Osteoblast (primary cell): ENCODE data around the gene GPR25. TPM values are rescaled to one million over a fixed set of nuclear protein-coding genes. Genes with fewer than 3 reads are reported as not detected.

Experiments
- DNase-seq: peaks from one replicate; pipeline ENCODE4 v3.0.0; 2011; ENCODE audit warnings: low spot score, mixed read lengths; ENCODE audit not compliant: insufficient read length; ENCODE audit errors: missing footprints
- H2AFZ ChIP-seq: 2 replicates; pipeline ENCODE4 v1.6.0; 2011; ENCODE audit warnings: mild to moderate bottlenecking, low read length
- H3K27ac ChIP-seq: 2 replicates; pipeline ENCODE4 v1.5.1; 2011; ENCODE audit warnings: mild to moderate bottlenecking, low read depth, low read length, moderate library complexity
- H3K27me3 ChIP-seq: 2 replicates; pipeline ENCODE4 v1.6.0; 2012; ENCODE audit warnings: mild to moderate bottlenecking, control low read depth, inconsistent platforms, low read length, moderate library complexity; ENCODE audit not compliant: insufficient read depth
- H3K36me3 ChIP-seq: 2 replicates; pipeline ENCODE4 v1.5.1; 2011; ENCODE audit warnings: mild to moderate bottlenecking, low read length, control low read depth, moderate library complexity; ENCODE audit not compliant: insufficient read depth
- H3K4me1 ChIP-seq: 2 replicates; pipeline ENCODE4 v1.5.1; 2011; ENCODE audit warnings: mild to moderate bottlenecking, low read length, control low read depth, moderate library complexity; ENCODE audit not compliant: insufficient read depth
- H3K4me2 ChIP-seq: 2 replicates; pipeline ENCODE4 v1.6.0; 2011; ENCODE audit warnings: mild to moderate bottlenecking, low read length; ENCODE audit not compliant: insufficient read depth
- H3K4me3 ChIP-seq: fragments of 200-600 bp; sonication (generic); 3 replicates; pipeline ENCODE4 v1.5.1; 2012; ENCODE audit warnings: mild to moderate bottlenecking, low read length, inconsistent platforms; ENCODE audit not compliant: insufficient read depth
- H3K79me2 ChIP-seq: 2 replicates; pipeline ENCODE4 v1.6.0; 2012; ENCODE audit warnings: mild to moderate bottlenecking, low read length, control low read depth, inconsistent platforms; ENCODE audit not compliant: insufficient read depth
- H3K9me3 ChIP-seq: 2 replicates; pipeline ENCODE4 v1.5.1; 2011; ENCODE audit warnings: low read depth, low read length, control low read depth
- H4K20me1 ChIP-seq: 2 replicates; pipeline ENCODE4 v1.6.0; 2012; ENCODE audit warnings: mild to moderate bottlenecking, low read length, control low read depth; ENCODE audit not compliant: insufficient read depth
- CTCF ChIP-seq: IDR thresholded peaks from 2 replicates; pipeline ENCODE4 v1.5.1; 2011; ENCODE audit warnings: mild to moderate bottlenecking, low read depth, low read length, moderate library complexity; ENCODE audit errors: extremely low read depth
- total RNA-seq: library from RNA; depleted of rRNA; stranded (reverse); fragments of >200 nt; gene quantifications from 2 replicates; pipeline ENCODE4 v1.2.3, GENCODE V29; 2012

GPR25 gene
- total RNA-seq, 1 donor = not detected

DNA sequence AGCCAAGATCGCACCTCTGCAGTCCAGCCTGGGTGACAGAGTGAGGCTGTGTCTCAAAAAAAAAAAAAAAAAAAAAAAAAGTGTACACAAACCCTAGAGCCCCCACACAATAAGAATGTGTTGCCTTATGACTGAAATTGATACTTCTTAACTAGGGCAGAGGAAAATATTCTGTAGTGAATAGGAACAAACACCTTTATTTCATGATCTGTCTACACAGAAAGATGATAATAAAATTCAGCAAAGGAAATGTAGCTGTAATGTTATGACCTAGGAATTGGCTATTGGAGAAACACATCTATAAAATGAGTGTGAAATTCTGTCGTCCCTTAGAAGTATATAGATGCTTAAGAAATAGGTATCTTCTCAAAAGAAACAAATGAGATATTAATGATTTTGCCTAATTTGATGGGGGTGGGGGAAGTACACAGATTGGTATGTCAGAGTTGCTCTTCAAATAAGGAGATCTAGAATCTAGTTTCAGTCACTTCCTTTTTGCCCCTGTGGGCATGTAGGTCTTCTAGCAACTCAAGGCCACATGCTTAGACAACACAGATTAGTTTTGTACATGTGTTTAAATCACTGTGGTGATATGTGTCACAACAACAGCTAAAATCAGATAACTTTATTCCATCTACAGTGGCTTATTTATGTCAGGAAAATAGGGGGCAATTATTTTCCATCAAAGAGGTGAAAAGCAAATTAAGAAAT lies 10.7 kb upstream of the GPR25 start:
- H2AFZ ChIP-seq = no peak overlapping the region
- H4K20me1 ChIP-seq = no peaks in the 10 kb centered on the region
- H3K4me2 ChIP-seq = no peak overlapping the region
- H3K36me3 ChIP-seq = peaks cover 28% of the 10 kb centered on the region
- H3K4me1 ChIP-seq = peaks cover 7% of the 10 kb centered on the region
- DNase-seq = no peak
- no peaks in the 10 kb centered on the region for H3K9me3 ChIP-seq
- no peak for TF ChIP-seq CTCF
- H3K4me3 ChIP-seq = no peak overlapping the region
- no peak overlapping the region for H3K27ac ChIP-seq
- no peaks in the 10 kb centered on the region for H3K79me2 ChIP-seq
- H3K27me3 ChIP-seq = peaks cover 1% of the 10 kb centered on the region

DNA sequence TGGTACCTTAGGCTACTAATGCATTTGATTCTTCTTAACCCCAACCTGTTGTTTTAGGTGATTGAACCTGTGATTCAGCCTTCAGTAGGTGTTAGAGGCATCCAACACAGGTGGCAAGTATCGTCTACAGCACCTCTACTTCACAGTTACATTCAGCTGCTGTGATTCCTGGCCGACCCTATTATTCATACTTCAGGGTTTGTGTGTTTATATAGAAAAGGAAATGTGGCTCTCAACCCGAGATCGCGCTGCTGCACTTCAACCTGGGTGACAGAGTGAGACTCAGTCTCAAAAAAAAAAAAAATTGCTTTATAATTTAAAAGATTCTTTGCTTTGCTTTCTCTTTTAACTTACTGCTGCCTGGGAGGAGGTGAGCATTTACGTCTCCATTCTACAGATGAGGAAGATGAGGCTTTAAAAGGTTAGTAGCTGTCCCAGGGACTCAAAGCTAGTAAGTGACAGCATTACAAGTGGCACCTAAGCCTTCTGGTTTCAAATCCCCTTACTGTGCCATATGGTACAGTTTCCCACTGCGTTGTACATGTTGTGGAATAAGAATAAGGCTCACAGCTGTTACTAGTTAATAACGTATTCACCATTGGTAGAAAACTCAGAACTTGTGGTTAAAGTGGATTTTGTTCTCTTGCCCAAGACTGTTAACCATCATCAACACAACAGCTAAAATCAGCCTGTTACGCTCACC lies 9.9 kb upstream of the GPR25 start:
- no peaks in the 10 kb centered on the region for H3K79me2 ChIP-seq
- H3K4me1 ChIP-seq = peaks cover 5% of the 10 kb centered on the region
- peaks cover 20% of the 10 kb centered on the region for H3K36me3 ChIP-seq
- no peak overlapping the region for H3K27ac ChIP-seq
- no peak for DNase-seq
- H3K27me3 ChIP-seq = peaks cover 8% of the 10 kb centered on the region
- H4K20me1 ChIP-seq = no peaks in the 10 kb centered on the region
- no peak overlapping the region for H3K4me3 ChIP-seq
- no peak overlapping the region for H3K4me2 ChIP-seq
- no peaks in the 10 kb centered on the region for H3K9me3 ChIP-seq
- TF ChIP-seq CTCF = no peak
- H2AFZ ChIP-seq = no peak overlapping the region

GRCh38 chr1:200866116-200866515 lies 6.7 kb upstream of the GPR25 start:
- no peak for TF ChIP-seq CTCF
- Histone ChIP-seq H3K4me3 (no peak overlapping the region), H3K27ac (no peak overlapping the region), H3K9me3 (no peaks in the 10 kb centered on the region), H3K27me3 (peaks cover 17% of the 10 kb centered on the region), H3K4me1 (peaks cover 5% of the 10 kb centered on the region), H3K36me3 (peaks cover 13% of the 10 kb centered on the region), H4K20me1 (no peaks in the 10 kb centered on the region), H3K4me2 (no peak overlapping the region), H3K79me2 (no peaks in the 10 kb centered on the region), H2AFZ (no peak overlapping the region)
- DNase-seq = no peak

GRCh38 chr1:200866521-200866920 lies 6.3 kb upstream of the GPR25 start:
- Histone ChIP-seq H4K20me1 (no peaks in the 10 kb centered on the region), H3K9me3 (no peaks in the 10 kb centered on the region), H3K4me2 (peak overlapping the region; percentile 33), H3K36me3 (peaks cover 13% of the 10 kb centered on the region), H3K4me1 (peaks cover 5% of the 10 kb centered on the region), H3K79me2 (no peaks in the 10 kb centered on the region), H3K27me3 (peaks cover 21% of the 10 kb centered on the region), H3K27ac (no peak overlapping the region), H2AFZ (no peak overlapping the region), H3K4me3 (no peak overlapping the region)
- DNase-seq = peak; percentile 75
- no peak for TF ChIP-seq CTCF
